NCI-H2227 (cell line): ENCODE measurements around the gene EXOC3L1.

ENCODE experiments used
- DNase-seq: peaks from one replicate; lab custom pipeline; 2025; ENCODE audit not compliant: unreplicated experiment; lab: John Stamatoyannopoulos, UW

Gene EXOC3L1

DNA sequence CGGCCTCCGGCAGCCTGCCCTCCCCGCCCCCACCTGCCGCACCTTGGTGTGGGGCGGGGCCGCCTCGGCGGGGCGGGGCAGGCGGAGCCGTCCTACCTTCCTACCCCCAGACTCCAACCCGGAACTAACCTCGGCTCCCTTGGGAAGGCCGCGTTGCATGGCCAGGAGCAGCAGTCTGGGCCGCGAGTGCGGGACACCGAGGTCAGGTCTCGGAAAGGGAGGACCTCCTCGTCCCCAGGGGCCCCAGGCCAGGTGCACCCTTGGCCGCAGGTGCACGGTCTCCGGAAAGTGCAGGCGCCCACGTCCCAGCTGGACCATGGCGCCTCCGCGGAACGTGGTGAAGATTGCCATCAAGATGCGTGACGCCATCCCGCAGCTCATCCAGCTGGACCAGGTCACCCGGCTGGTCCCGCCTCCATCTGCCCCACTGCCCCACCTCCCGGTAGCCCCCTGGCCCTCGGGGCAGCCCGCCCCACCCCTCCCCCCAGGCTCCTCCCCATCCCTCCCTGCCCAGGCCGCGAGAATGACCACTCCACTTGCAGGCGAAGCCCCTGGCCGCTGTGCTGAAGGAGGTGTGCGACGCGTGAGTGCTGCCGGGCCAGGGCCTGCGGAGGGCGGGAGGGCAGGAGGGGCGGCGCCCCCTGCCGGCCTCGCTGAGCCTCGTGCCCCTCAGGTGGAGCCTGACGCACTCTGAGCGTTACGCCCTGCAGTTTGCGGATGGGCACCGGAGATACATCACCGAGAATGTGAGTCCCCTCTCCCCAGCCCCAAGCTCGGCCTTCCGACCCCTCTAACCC, 9.3 kb upstream of the EXOC3L1 start, which contains the start of gene ELMO3:
TSS of gene ELMO3 (plus strand) at position 121 of the 797 bp plus-strand sequence. CDS start at position 317, 196 bp downstream.
- no peak for DNase-seq

DNA sequence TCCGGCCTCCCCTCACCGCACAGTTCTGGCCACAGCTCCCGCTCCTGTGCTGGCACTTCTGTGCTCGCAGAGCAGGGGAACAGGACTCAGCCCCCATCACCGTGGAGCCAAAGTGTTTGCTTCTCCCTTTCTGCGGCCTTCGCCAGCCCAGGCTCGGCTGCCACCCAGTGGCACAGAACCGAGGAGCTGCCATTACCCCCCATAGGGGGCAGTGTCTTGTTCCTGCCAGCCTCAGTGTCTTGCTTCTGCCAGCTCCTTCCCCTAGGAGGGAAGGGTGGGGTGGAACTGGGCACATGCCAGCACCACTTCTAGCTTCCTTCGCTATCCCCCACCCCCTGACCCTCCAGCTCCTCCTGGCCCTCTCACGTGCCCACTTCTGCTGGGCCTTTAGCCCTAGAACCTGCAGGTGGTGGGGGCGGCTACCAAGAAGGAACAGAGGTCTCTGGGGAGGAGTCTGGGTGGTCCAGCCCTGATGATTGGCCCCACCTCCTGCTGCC, 8.3 kb upstream of the EXOC3L1 start:
- no peak for DNase-seq

DNA sequence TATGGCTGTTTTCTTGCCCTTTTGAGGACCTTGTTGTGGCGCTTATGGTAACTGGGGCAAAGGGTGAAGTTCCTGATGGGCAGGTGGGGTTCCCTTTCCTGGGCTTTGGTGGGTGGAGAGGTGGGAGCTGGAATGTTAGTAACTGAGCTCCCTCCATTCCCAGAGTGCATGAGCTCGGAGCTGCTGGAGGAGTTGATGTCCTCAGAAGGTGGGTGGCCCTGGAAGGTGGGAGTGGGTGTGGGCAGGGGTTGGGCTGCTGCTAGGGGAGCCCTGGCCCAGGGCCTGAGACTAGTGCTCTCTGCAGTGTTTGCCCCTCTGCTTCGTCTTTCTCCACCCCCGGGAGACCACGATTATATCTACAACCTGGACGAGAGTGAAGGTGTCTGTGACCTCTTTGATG, 7.8 kb upstream of the EXOC3L1 start:
- DNase-seq = no peak

DNA sequence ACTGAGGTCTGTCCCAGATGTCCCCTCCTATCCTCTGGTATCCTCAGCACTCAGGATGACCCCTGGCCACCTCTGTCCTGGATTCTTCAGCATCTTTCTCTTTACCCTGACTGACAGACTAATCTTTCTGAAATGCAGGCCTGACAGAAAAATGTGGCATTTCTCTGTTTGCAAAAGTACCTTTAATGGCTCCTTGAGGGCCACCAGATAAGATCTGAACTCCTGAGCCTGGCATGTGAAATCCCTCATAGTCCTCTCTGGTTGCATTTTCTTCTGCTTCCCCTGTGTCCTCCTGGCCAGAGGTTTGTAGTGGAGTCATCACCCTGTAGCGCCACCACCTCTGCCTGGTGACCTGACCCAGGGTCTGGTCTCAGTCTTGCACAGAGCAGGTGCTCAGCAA, 6.9 kb upstream of the EXOC3L1 start:
- no peak for DNase-seq

DNA sequence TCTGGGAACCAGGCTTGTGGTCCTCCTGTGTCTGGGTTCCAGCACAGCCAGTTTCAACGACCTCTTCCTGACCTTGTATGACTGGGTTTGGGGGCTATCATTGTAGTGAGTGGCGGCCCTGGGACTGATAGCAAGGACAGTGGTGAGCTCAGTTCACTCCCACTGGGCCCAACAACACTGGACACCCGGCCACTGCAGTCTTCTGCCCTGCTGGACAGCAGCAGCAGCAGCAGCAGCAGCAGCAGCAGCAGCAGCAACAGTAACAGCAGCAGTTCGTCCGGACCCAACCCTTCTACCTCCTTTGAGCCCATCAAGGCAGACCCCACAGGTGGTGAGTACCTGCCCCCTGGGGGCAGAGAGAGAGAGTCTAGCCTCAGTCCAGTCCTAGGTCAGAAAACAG, 5.7 kb upstream of the EXOC3L1 start:
- DNase-seq = no peak

DNA sequence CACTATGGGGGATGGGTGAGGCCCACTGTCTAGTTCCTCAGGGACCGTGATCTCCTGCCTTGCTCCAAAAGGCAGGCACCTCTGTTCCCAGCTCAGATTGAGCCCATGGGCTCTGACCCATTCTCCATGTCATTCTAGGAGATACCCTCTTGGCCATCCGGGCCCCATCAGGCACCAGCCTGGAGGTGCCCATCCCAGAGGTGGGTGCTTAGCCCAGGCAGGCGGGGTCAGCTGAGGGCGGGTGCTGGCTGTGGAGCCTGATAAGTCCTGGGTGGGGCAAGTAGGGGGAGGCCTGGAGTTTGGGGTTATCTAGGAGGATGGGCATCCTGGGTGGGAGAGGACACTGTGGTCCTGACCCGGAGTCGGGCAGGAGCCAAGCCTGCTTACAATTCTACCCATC, 4.3 kb upstream of the EXOC3L1 start:
- DNase-seq = no peak

DNA sequence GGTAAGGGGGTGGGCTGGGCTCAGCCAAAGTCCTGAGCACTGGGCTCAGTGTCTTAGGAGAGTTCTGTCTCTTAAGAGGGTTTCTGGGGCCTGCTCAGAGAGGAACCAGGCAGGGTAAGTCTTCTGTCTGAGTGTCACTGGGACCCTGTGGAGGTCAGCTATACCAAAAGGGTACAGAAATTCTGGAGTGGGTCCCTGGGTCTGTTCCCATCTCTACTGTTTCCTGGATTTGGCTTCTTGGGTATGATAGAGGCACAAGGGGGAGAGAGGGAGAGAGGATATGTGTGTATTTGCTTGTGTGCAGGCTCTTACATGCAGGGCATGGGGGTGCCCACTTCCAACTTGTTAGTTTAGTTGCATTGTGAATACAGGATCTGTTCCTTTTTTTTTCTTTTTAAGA, 3.6 kb upstream of the EXOC3L1 start:
- no peak for DNase-seq

DNA sequence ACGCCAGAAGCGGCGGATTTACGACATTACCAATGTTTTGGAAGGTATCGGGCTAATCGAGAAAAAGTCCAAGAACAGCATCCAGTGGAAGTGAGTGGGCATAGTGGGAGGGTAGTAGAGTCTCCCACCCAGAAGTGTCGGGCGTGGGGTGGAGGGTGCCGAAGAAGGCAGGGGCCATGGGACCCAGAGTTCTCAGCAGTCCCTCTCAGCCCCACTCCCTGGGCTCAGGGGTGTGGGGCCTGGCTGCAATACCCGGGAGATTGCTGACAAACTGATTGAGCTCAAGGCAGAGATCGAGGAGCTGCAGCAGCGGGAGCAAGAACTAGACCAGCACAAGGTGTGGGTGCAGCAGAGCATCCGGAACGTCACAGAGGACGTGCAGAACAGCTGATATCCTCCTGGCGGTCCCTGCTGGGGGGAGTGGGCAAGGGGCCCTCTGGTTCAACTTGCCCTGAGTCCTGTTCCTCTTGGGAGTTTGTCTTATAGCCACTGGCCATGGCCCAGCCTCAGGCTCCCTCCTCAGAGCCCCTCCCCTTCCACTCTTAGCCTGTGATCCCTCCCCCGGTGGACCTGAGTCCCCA, 2.9 kb upstream of the EXOC3L1 start:
- no peak for DNase-seq

DNA sequence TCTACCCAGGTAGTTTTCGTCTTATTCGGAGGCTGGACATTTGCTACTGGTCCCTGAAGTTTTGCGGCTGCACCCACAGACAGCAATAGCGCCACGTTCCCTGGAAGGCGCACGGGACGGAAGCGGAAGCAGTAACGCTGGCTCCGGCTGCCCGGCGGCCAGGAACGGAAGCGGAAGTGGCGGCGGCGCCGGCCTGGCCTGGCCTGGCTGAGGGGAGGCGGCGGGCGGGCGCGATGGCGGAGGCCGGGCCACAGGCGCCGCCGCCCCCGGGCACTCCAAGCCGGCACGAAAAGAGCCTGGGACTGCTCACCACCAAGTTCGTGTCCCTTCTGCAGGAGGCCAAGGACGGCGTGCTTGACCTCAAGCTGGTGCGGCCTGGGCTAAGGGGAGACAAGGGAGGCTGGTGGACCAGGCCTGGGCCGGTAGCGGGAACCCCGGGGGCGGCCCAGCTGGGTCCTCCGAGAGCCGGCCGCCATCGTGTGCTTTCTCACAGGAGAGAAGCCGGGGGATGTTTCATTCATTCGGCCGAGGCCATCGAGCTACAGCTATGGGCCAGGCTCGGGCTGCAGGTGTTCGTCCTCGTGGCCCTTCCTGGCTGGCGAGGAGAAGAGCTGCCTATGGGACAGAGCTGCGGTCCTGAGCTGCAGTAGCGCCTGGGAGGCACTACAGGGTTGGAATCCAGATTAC, 2.2 kb upstream of the EXOC3L1 start, which contains the start of gene E2F4:
TSS of gene E2F4 (plus strand) at position 161 of the 687 bp plus-strand sequence. CDS start at position 234, 73 bp downstream.
- DNase-seq = peak; percentile 91

DNA sequence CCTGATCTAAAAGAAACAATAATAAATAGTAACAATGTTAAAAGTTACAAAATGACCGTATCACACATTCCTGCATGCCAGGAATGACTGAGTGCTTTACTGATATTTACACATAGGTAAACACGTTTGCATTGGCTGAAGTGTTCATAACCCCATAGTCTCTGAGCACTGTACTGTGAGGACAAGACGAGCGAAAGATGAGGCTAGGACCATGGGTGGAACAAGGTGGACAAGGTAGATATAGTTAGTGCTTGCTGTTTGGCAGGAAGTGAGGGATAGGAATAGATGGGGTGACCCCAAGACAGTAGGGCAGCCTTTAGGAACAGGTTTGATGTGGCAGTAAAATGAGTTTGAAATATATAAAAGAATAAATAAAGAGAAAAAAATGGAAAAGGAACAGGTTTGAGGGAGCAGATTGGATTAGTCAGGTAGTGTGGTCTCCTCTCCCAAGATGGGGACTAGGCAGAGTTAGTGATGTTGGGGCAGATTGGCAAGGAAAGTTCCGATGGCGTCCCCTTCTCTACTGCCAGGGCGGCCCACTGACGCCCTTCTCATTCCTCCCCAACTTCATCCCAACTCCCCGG, 1.6 kb upstream of the EXOC3L1 start:
- DNase-seq = no peak

DNA sequence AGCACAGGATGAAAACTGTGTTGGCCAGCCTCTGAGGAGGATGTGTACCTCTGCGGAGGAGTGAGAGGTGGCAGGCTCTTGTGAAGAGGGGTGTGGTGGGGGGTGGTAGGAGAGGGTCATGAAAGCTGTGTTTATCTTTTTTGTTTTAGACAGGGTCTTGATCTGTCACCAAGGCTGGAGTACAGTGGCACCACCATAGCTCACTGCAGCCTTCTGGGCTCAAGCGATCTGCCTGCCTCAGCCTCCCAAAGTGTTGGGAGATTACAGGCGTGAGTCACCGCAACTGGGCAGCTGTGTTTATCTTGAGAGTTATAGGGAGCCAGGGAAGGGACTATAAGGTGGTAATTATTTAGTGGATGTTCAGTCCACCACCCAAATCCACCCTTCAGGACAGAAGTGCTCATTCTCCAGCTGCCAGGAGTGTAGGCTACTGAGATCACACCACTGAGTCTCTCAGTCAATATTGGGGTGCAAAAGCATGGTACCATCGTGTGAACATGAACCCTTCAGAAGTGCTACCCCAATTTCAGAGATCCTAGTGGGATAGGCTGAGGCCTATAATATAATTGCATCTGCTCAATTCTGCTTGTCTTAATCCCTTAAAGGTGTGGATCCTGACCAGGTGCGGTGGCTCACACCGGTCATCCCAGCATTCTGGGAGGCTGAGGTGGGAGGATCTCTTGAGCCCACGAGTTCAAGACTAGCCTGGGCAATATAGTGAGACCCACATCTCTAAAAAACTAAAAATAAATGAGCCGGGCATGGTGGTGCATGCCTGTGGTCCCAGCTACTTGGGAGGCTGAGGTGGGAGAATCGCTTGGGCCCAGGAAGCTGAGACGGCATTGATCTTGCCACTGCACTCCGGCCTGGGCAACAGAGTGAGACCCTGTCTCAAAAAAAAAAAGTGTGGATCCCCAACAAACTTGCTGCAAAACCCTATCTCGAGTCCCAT, 788 bp upstream of the EXOC3L1 start:
- no peak for DNase-seq

DNA sequence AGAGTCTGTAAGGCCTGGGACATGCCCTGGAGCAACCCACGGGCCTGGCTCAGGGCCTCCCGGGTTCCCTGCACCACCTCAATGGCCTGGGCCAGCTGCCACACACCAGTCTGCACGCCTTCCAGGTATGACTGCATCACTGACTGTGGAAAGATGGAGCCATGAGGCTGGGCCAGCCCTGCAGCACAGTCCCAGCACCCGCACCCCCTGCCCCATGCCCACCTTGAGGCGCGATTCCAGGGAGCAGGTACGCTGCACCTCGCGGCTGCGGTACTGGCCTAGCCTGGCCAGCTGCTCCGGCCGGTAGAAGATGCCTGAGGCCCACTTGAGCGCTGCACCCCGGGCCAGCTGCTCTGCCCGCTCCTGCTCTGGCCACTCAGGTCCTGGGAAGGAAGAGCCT, 1.1 kb downstream of the EXOC3L1 start:
- no peak for DNase-seq

DNA sequence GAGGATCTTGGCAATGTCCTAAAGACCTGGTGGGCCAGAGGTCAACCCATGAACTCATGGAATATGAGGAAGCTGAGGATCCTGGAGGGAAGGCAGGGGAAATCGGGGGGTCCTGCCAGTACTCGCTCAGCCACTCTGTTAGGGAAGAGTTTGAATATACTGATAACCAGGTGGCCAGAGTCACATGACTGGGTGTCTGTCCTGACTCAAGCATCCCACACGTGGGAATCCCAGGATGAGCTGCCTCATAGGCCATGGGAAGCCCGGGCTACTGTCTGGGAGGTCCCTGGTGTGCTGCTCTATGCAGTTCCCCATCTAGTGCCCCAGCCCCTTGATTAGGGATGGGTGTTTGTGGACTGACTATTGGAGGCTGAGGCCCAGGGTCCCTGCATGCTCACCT, 1.6 kb downstream of the EXOC3L1 start:
- no peak for DNase-seq

DNA sequence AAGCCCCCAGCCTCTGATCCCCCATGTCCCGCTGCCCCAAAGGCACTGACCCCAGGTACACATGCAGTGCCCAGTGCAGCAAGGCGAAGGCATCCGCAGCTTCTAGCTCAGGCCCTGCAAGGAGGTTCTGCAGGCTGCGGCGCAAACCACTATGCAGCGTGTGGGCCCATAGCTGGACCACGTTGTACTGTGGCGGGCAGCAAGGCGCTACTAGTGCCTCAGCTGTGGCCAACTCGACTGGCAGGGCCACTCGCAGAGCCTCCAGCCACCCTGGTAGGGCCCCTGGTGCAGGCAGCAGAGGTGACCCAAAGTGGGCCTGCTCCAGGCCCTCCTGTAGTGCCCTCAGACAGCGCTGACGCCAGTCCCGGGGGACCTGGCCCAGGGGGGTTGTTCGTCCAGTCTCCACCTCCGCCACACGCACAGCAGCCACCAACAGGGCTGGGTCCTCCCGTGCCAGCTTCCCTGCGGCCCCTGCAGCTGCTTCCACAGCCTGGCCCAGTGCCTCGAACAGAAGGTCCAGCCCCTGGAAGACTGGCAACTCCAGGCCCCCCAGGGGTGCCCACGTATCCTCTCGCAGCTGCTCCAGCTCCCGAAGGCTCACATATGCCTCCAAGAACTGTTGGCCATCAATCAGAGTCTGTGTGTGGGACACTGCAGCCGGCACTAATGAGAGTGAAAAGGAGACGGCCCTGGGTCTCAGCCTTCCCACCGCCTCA, 2.6 kb downstream of the EXOC3L1 start:
- no peak for DNase-seq

DNA sequence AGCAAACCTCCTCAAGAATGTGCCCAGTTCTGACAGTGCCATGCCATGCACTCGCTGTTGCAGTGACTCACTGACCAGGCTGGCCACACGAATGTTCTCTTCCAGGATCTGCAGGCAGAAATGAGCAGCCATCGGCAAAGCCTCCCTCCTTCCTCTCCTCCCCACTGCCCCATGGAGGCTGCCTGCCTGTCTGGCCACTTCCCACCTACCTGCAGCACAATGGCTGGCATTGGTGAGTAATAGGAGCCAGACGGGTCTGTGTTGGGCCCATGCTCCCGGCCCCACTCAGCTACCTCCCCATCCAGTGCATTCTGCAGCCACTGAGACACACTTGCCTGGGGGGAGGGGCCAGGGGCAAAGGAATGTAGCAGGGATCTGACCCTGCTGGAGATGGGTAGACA, 3.4 kb downstream of the EXOC3L1 start:
- DNase-seq = no peak

DNA sequence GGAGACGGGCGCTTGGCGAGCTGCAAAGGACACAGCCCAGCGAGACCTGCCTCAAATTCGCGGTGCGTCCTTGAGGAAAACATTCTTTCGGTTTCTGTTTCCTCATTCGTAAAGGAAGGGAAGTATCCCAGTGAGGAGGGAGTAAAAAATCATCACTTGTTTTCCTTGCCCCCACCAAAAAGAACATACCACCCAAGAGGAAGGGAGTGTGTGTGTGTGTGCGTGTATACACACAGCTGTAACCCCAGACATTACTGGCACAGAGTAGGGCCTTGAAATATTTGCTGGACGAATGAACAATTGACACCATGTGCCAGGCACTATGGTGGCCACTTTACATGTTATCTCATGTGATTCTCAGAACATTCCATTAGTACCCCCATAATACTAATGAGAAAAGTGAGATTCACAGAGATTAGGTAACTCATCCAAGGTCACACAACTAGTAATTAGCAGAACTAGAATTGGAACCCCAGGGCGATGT, 4.2 kb downstream of the EXOC3L1 start:
- DNase-seq = no peak

DNA sequence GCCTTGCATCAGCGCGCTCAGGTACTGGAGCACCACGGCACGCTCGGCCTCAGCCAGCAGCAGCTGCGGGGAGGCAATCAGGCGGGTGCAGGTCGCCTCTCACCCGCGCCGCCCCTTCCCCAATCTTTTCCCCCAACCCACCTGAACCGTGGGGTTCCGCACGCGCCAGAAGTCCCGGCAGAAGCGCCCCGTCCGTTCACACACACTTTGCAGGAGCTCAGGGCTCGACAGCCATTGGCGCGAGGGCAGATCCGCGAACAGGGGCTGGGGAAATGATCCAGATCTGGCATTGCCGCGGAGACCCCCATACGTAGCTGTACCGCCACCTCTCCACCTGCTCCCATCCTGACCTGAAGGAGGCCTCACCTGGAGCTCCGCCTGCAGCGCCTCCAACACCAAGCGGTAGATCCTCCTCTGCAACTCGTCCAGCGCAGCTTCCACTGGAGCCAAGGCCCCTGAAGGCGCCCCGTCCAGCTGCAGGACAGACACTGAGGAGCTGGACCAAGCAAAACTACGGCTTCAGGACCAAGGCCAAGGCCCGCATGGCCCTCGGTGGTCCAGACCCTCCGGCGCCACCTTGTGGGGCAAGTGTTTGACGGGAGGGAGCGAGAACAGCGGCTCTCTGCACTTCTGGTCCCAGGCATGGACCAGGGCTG, 4.8 kb downstream of the EXOC3L1 start:
- DNase-seq = peak; percentile 67

DNA sequence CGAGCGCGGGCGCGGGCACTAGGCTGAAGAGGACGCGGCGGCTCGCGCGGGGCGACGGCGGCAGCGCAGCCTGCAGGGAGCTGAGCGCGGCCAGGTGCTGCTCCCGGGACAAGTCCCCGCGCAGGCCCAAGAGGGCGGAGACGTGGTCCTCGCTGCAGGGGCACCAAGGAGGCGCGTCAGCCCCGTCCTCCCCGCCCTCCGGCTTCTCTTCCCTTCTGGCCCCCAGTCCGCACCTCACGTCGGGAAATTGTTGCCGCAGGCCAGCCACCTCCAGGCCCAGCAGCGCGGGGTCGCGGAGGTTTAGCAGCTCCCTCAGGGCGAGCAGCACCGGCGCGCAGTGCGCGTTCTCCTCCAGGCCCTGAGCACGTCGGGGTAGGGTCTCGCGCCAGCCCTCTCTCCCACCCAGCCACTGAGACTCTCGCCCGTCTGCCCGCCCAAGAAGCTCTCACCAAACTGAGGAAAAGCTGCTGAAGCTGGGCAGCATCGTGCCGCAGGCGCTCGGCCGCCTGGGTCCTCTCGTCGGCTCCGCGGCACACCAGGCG, 5.4 kb downstream of the EXOC3L1 start:
- peak; percentile 70 for DNase-seq
